Keratinocyte (primary cell): ENCODE measurements around the gene PLXNA2. TPM values are rescaled to one million over a fixed set of nuclear protein-coding genes. Genes with fewer than 3 reads are reported as not detected.

Experiments
- DNase-seq: peaks from one replicate; pipeline ENCODE4 v3.0.0-alpha.2; 2011; ENCODE audit warnings: low read depth, missing footprints, low spot score
- FAIRE-seq: peaks from 2 replicates; lab custom pipeline; 2011; peaks lifted over from hg19 to GRCh38; lab: Jason Lieb, UNC
- H2AFZ ChIP-seq: 2 replicates; pipeline ENCODE4 v1.6.0; 2012; ENCODE audit warnings: low read length, control low read depth, inconsistent platforms; ENCODE audit not compliant: control insufficient read depth
- H3K27ac ChIP-seq: 2 replicates; pipeline ENCODE4 v1.5.1; 2011; ENCODE audit warnings: low read length; ENCODE audit not compliant: control insufficient read depth, insufficient read depth
- H3K27me3 ChIP-seq: 3 replicates; pipeline ENCODE4 v1.6.0; 2011; ENCODE audit warnings: low read length; ENCODE audit not compliant: control insufficient read depth, insufficient read depth; ENCODE audit errors: extremely low read depth
- H3K36me3 ChIP-seq, 2 experiments: 2 replicates in 1 of 2; 3 replicates in 1 of 2; pipeline ENCODE4 v1.5.1; 2011; ENCODE audit warnings: low read length in 2 of 2, mild to moderate bottlenecking in 1 of 2; ENCODE audit not compliant: control insufficient read depth in 2 of 2, insufficient read depth in 2 of 2; ENCODE audit errors: extremely low read depth in 1 of 2
- H3K4me1 ChIP-seq: 3 replicates; pipeline ENCODE4 v1.5.1; 2011; ENCODE audit warnings: low read length; ENCODE audit not compliant: control insufficient read depth, insufficient read depth; ENCODE audit errors: extremely low read depth
- H3K4me2 ChIP-seq: 3 replicates; pipeline ENCODE4 v1.6.0; 2011; ENCODE audit warnings: low read depth, low read length; ENCODE audit not compliant: control insufficient read depth, insufficient read depth; ENCODE audit errors: extremely low read depth
- H3K4me3 ChIP-seq, 3 experiments: fragments of 200-600 bp in 1 of 3; sonication (generic) in 1 of 3; 2 replicates in 2 of 3; 3 replicates in 1 of 3; pipeline ENCODE4 v1.5.1; 2011 to 2016; ENCODE audit warnings: low read length in 3 of 3, mild to moderate bottlenecking in 3 of 3, control low read depth in 2 of 3, inconsistent platforms in 1 of 3, low read depth in 1 of 3, mixed read lengths in 1 of 3, mixed run types in 1 of 3, moderate library complexity in 1 of 3; ENCODE audit not compliant: control insufficient read depth in 2 of 3, insufficient read depth in 2 of 3; ENCODE audit errors: extremely low read depth in 1 of 3
- H3K79me2 ChIP-seq: 2 replicates; pipeline ENCODE4 v1.6.0; 2012; ENCODE audit warnings: low read length; ENCODE audit not compliant: control insufficient read depth, insufficient read depth
- H3K9ac ChIP-seq: 3 replicates; pipeline ENCODE4 v1.6.0; 2011; ENCODE audit warnings: low read length; ENCODE audit not compliant: control insufficient read depth, insufficient read depth; ENCODE audit errors: extremely low read depth
- H3K9me1 ChIP-seq: 3 replicates; pipeline ENCODE4 v1.6.0; 2011; ENCODE audit warnings: low read length; ENCODE audit not compliant: control insufficient read depth, insufficient read depth; ENCODE audit errors: extremely low read depth
- H3K9me3 ChIP-seq: 2 replicates; pipeline ENCODE4 v1.5.1; 2012; ENCODE audit warnings: low read depth, low read length; ENCODE audit not compliant: control insufficient read depth
- H4K20me1 ChIP-seq: 3 replicates; pipeline ENCODE4 v1.6.0; 2011; ENCODE audit warnings: low read length; ENCODE audit not compliant: control insufficient read depth, insufficient read depth; ENCODE audit errors: extremely low read depth
- CTCF ChIP-seq, 3 experiments: IDR thresholded peaks in 1 of 3; conservative IDR thresholded peaks in 1 of 3; optimal IDR thresholded peaks in 1 of 3; 2 replicates in 2 of 3; 3 replicates in 1 of 3; pipeline versions ENCODE3 to v1.5.1; 2011; ENCODE audit warnings: low read length in 3 of 3, mild to moderate bottlenecking in 3 of 3, moderate library complexity in 2 of 3, control low read depth in 1 of 3, inconsistent platforms in 1 of 3; ENCODE audit not compliant: insufficient read depth in 2 of 3; ENCODE audit errors: extremely low read depth in 1 of 3
- EZH2 ChIP-seq: IDR thresholded peaks from one replicate; pipeline ENCODE4 v1.6.1; 2012; ENCODE audit warnings: inconsistent platforms, mild to moderate bottlenecking, low read length, moderate library complexity
- dilution Hi-C: fragments of 300-500 bp; cut with MboI; formaldehyde crosslinking; loops from one replicate; pipeline ENCODE4 v1.7.0; 2020; ENCODE audit warnings: low sequenced_read_pairs; ENCODE audit not compliant: extremely low pct_ligation_motif_present
- polyA plus RNA-seq, 5 experiments: library from polyadenylated mRNA; depleted of rRNA in 3 of 5; stranded (reverse) in 3 of 5; stranded (forward) in 1 of 5; unstranded in 1 of 5; fragments of >200 nt; gene quantifications; 1 replicate in 1 of 5; 2 replicates in 3 of 5; 3 replicates in 1 of 5; pipeline versions ENCODE4 v1.2.1 to v1.2.3, GENCODE V29; 2011 to 2012; ENCODE audit warnings: missing spikeins in 2 of 5, low read depth in 1 of 5, low replicate concordance in 1 of 5

Gene PLXNA2
- polyA plus RNA-seq, 1 donor (not counting 4 experiments of a cell fraction or from before 2014, with no cell fraction given) = 6.7 TPM

GRCh38 chr1:208112401-208112800 is 131.8 kb downstream of the PLXNA2 start:
- FAIRE-seq = no peak
- no peak overlapping the region for H2AFZ ChIP-seq
- H3K9me3 ChIP-seq = no peaks in the 10 kb centered on the region
- H3K79me2 ChIP-seq = no peaks in the 10 kb centered on the region
- H4K20me1 ChIP-seq = no peaks in the 10 kb centered on the region
- peaks cover 2 to 4% of the 10 kb centered on the region in 2 experiments for H3K36me3 ChIP-seq
- no peak overlapping the region for H3K4me3 ChIP-seq
- no peak for TF ChIP-seq EZH2
- no peak for TF ChIP-seq CTCF (optimal IDR thresholded peaks at IDR 0.05 in 1 of 3, IDR thresholded peaks at IDR 0.05 in 1 of 3, conservative IDR thresholded peaks at IDR 0.05 in 1 of 3; ENCODE audit: extremely low read depth in 1 of 3, insufficient read depth in 2 of 3, low read length in 3 of 3)
- dilution Hi-C loops = no loop called here
- H3K27me3 ChIP-seq = no peaks in the 10 kb centered on the region
- H3K4me2 ChIP-seq = no peak overlapping the region
- H3K9me1 ChIP-seq = peaks cover 2% of the 10 kb centered on the region
- peaks cover 13% of the 10 kb centered on the region for H3K4me1 ChIP-seq
- no peak for DNase-seq
- H3K27ac ChIP-seq = no peak overlapping the region
- H3K9ac ChIP-seq = no peak overlapping the region

GRCh38 chr1:208111646-208112190 is 132.5 kb downstream of the PLXNA2 start:
- H3K9me3 ChIP-seq = no peaks in the 10 kb centered on the region
- H3K79me2 ChIP-seq = no peaks in the 10 kb centered on the region
- TF ChIP-seq CTCF (optimal IDR thresholded peaks at IDR 0.05 in 1 of 3, IDR thresholded peaks at IDR 0.05 in 1 of 3, conservative IDR thresholded peaks at IDR 0.05 in 1 of 3; ENCODE audit: extremely low read depth in 1 of 3, insufficient read depth in 2 of 3, low read length in 3 of 3) (no peak), EZH2 (no peak)
- H3K27me3 ChIP-seq = no peaks in the 10 kb centered on the region
- H3K9ac ChIP-seq = no peak overlapping the region
- H2AFZ ChIP-seq = no peak overlapping the region
- H3K4me1 ChIP-seq = peaks cover 18% of the 10 kb centered on the region
- H3K27ac ChIP-seq = no peak overlapping the region
- H3K4me3 ChIP-seq = no peak overlapping the region
- H3K9me1 ChIP-seq = peaks cover 2% of the 10 kb centered on the region
- FAIRE-seq (no peak), DNase-seq (no peak)
- dilution Hi-C loops = no loop called here
- no peaks in the 10 kb centered on the region for H4K20me1 ChIP-seq
- no peak overlapping the region for H3K4me2 ChIP-seq
- H3K36me3 ChIP-seq = peaks cover 0 to 2% of the 10 kb centered on the region in 2 experiments
